ENCODE results near the gene SORD. TPM values are rescaled to one million over a fixed set of nuclear protein-coding genes. Genes with fewer than 3 reads are reported as not detected.

The SORD gene
- total and polyA plus RNA-seq, 9 of the 15 experiments (the other 6 are each of a cell fraction or from before 2014, with no cell fraction given): 5.9 to 79.2 (median 29.6) TPM

DNA sequence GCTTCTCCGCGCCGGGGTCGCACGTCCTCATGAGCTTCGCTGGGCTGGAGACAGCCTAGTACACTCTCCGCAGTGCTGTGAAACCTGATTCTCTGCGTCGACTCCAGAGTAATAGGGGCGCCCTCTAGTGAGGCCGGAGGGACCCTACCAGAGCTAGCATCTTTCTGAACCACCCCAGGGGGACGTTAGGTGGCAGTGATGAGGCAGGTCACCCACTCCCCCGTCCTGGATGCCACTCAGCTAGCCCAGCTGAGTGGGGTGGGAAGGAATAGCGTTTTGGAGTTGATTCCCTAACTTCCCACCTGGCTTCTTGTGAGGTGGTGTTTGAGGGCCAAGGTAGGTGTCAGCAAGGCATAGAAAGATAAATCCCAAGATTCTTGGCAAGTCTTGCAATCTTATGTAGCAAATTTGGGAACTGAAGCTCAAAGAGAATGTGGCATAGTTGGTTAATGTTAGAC lies 95.2 kb downstream of the SORD start (continued):
- TF ChIP-seq, protein P1, sequence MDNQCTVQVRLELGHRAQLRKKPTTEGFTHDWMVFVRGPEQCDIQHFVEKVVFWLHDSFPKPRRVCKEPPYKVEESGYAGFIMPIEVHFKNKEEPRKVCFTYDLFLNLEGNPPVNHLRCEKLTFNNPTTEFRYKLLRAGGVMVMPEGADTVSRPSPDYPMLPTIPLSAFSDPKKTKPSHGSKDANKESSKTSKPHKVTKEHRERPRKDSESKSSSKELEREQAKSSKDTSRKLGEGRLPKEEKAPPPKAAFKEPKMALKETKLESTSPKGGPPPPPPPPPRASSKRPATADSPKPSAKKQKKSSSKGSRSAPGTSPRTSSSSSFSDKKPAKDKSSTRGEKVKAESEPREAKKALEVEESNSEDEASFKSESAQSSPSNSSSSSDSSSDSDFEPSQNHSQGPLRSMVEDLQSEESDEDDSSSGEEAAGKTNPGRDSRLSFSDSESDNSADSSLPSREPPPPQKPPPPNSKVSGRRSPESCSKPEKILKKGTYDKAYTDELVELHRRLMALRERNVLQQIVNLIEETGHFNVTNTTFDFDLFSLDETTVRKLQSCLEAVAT (IDR thresholded peaks at IDR 0.05): peak in 1 of 2 experiments; percentile 89; a peak in 2 of 4 replicates
- TF ChIP-seq MTA3 (IDR thresholded peaks at IDR 0.05; ENCODE audit: borderline replicate concordance): no peak
- TF ChIP-seq RBM34 (IDR thresholded peaks at IDR 0.05; ENCODE audit: borderline replicate concordance, insufficient read depth, low read length): no peak
- no peak for TF ChIP-seq SPI1 (IDR thresholded peaks at IDR 0.05; ENCODE audit: borderline replicate concordance, low read depth, low read length)
- TF ChIP-seq, protein P2, sequence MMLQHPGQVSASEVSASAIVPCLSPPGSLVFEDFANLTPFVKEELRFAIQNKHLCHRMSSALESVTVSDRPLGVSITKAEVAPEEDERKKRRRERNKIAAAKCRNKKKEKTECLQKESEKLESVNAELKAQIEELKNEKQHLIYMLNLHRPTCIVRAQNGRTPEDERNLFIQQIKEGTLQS (IDR thresholded peaks at IDR 0.05): no peak
- TF ChIP-seq, protein P2 (CRISPR knock-in tag; conservative IDR thresholded peaks at IDR 0.05): no peak
- no peak for TF ChIP-seq POLR2B (IDR thresholded peaks at IDR 0.05; ENCODE audit: low read depth, partially characterized antibody)
- TF ChIP-seq HNRNPUL1 (IDR thresholded peaks at IDR 0.05; ENCODE audit: low read length): no peak
- no peak for TF ChIP-seq PTTG1 (tag; IDR thresholded peaks at IDR 0.05; ENCODE audit: low read depth)
- TF ChIP-seq, protein P3, sequence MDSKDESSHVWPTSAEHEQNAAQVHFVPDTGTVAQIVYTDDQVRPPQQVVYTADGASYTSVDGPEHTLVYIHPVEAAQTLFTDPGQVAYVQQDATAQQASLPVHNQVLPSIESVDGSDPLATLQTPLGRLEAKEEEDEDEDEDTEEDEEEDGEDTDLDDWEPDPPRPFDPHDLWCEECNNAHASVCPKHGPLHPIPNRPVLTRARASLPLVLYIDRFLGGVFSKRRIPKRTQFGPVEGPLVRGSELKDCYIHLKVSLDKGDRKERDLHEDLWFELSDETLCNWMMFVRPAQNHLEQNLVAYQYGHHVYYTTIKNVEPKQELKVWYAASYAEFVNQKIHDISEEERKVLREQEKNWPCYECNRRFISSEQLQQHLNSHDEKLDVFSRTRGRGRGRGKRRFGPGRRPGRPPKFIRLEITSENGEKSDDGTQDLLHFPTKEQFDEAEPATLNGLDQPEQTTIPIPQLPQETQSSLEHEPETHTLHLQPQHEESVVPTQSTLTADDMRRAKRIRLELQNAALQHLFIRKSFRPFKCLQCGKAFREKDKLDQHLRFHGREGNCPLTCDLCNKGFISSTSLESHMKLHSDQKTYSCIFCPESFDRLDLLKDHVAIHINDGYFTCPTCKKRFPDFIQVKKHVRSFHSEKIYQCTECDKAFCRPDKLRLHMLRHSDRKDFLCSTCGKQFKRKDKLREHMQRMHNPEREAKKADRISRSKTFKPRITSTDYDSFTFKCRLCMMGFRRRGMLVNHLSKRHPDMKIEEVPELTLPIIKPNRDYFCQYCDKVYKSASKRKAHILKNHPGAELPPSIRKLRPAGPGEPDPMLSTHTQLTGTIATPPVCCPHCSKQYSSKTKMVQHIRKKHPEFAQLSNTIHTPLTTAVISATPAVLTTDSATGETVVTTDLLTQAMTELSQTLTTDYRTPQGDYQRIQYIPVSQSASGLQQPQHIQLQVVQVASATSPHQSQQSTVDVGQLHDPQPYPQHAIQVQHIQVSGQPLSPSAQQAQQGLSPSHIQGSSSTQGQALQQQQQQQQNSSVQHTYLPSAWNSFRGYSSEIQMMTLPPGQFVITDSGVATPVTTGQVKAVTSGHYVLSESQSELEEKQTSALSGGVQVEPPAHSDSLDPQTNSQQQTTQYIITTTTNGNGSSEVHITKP (IDR thresholded peaks at IDR 0.05; ENCODE audit: partially characterized antibody): peak; percentile 6

Measured in K562 (cell line).